Chondrocyte (in vitro differentiated cells): ENCODE results near the gene IER3. TPM values are rescaled to one million over a fixed set of nuclear protein-coding genes. Genes with fewer than 3 reads are reported as not detected.
"Not testable (repeated sequence)": the region's sequence is repeated elsewhere in the genome, so short reads cannot be mapped to it uniquely, and the experiment has no call there.

ENCODE experiments used
- DNase-seq: peaks from one replicate; pipeline ENCODE4 v3.0.0; 2021; ENCODE audit warnings: mixed read lengths, low spot score
- H3K27ac Mint-ChIP-seq: one replicate; pipeline ENCODE4 v1.8.0; 2021; ENCODE audit warnings: mild to moderate bottlenecking, moderate library complexity, mixed read lengths; ENCODE audit not compliant: unreplicated experiment
- H3K27me3 Mint-ChIP-seq: 2 replicates; pipeline ENCODE4 v1.8.0; 2021; ENCODE audit warnings: low read depth, mixed read lengths
- H3K36me3 Mint-ChIP-seq: 2 replicates; pipeline ENCODE4 v1.8.0; 2021; ENCODE audit warnings: low read depth, mixed read lengths
- H3K4me1 Mint-ChIP-seq: 2 replicates; pipeline ENCODE4 v1.8.0; 2021; ENCODE audit warnings: low read depth, mild to moderate bottlenecking, mixed read lengths
- H3K4me3 Mint-ChIP-seq: one replicate; pipeline ENCODE4 v1.8.0; 2021; ENCODE audit warnings: mild to moderate bottlenecking, moderate library complexity, mixed read lengths; ENCODE audit not compliant: unreplicated experiment
- H3K9me3 Mint-ChIP-seq: 2 replicates; pipeline ENCODE4 v1.8.0; 2021; ENCODE audit warnings: low read depth, mixed read lengths
- CTCF ChIP-seq: fragments of 200-600 bp; sonication (generic); IDR thresholded peaks from 2 replicates; pipeline ENCODE4 v1.5.0; 2021; ENCODE audit warnings: antibody characterized with exemption, mild to moderate bottlenecking, moderate library complexity
- total RNA-seq: library from RNA; stranded (reverse); gene quantifications from 3 replicates; pipeline ENCODE4 v1.2.1, GENCODE V29; 2021

Gene IER3
- total RNA-seq, 1 donor from 2014 or later = 333 TPM

GRCh38 chr6:30757261-30757904, 13.0 kb upstream of the IER3 start:
- H3K4me1 Mint-ChIP-seq = peaks cover 82% of the 10 kb centered on the region
- H3K27ac Mint-ChIP-seq = peak overlapping the region; percentile 80

DNA sequence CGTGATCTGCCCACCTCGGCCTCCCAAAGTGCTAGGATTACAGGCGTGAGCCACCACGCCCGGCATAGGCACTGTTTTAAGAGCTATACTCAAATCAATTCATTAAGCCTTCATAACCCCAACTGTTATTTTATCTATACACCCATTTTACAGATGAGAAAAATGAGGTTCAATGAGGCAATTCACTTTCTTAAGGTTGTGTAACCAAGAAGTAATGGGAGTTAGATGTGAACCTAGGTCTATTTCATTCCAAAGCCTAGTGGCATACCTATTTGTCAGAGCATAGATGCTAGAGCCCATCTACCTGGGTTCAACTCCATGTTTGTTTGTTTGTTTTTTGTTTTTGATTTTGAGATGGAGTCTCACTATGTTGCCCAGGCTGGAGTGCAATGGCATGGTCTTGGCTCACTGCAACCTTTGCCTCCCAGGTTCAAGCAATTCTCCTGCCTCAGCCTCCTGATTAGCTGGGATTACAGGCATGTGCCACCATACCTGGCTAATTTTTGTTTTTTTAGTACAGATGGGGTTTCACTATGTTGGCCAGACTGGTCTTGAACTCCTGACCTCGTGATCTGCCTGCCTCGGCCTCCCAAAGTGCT, 12.2 kb upstream of the IER3 start:
- H3K36me3 Mint-ChIP-seq, DNase-seq, H3K4me3 Mint-ChIP-seq, H3K9me3 Mint-ChIP-seq, H3K27me3 Mint-ChIP-seq: not testable (repeated sequence)
- Mint-ChIP-seq H3K27ac (peak overlapping the region; percentile 100), H3K4me1 (peaks cover 87% of the 10 kb centered on the region)

More at GRCh38 chr6:30757261-30757904, 13.0 kb upstream of the IER3 start:
- peaks cover 5% of the 10 kb centered on the region for H3K9me3 Mint-ChIP-seq
- DNase-seq = no peak
- peaks cover 4% of the 10 kb centered on the region for H3K36me3 Mint-ChIP-seq
- H3K27me3 Mint-ChIP-seq = no peaks in the 10 kb centered on the region
- no peak for TF ChIP-seq CTCF
- no peak overlapping the region for H3K4me3 Mint-ChIP-seq

- Mint-ChIP-seq H3K36me3 (peaks cover 2% of the 10 kb centered on the region), H3K9me3 (peaks cover under 1% of the 10 kb centered on the region), H3K4me1 (peaks cover 82% of the 10 kb centered on the region), H3K4me3 (no peak overlapping the region), H3K27me3 (no peaks in the 10 kb centered on the region), H3K27ac (peak overlapping the region; percentile 100)
- no peak for DNase-seq
- TF ChIP-seq CTCF = no peak
Observed at GRCh38 chr6:30754631-30755030, 10.3 kb upstream of the IER3 start.

GRCh38 chr6:30752157-30752927, 8.0 kb upstream of the IER3 start:
- Mint-ChIP-seq H3K36me3 (no peaks in the 10 kb centered on the region), H3K4me3 (no peak overlapping the region), H3K27ac (peak overlapping the region; percentile 100), H3K9me3 (no peaks in the 10 kb centered on the region), H3K4me1 (peaks cover 85% of the 10 kb centered on the region), H3K27me3 (no peaks in the 10 kb centered on the region)
- TF ChIP-seq CTCF = peak; percentile 46
- DNase-seq = peak; percentile 100

DNA sequence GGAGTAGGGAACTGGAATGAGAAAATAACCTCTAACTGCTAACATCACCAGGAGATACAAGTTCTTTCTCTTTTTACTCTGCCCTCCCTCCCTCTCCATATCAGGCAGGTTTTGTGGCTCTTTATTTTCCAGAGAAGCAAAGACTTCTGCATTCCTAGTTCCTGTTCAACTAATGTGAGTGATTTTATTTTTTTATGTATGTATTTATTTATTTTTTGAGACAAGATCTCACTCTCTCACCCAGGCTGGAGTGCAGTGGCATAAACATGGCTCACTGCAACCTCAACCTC, 6.0 kb upstream of the IER3 start:
- Mint-ChIP-seq H3K36me3 (no peaks in the 10 kb centered on the region), H3K9me3 (no peaks in the 10 kb centered on the region), H3K27ac (peak overlapping the region; percentile 95), H3K4me3 (no peak overlapping the region), H3K4me1 (peaks cover 81% of the 10 kb centered on the region), H3K27me3 (no peaks in the 10 kb centered on the region)
- no peak for TF ChIP-seq CTCF
- DNase-seq = no peak
